Measurements from ENCODE around the gene C9orf78.

C9orf78 gene

GRCh38 chr9:129873563-129874190 lies 38.6 kb upstream of the C9orf78 start:
- Histone ChIP-seq H3K27ac (no peak overlapping the region), H3K4me3 (no peak overlapping the region)
- DNase-seq (ENCODE audit: low spot score) = no peak
- TF ChIP-seq, protein P1, sequence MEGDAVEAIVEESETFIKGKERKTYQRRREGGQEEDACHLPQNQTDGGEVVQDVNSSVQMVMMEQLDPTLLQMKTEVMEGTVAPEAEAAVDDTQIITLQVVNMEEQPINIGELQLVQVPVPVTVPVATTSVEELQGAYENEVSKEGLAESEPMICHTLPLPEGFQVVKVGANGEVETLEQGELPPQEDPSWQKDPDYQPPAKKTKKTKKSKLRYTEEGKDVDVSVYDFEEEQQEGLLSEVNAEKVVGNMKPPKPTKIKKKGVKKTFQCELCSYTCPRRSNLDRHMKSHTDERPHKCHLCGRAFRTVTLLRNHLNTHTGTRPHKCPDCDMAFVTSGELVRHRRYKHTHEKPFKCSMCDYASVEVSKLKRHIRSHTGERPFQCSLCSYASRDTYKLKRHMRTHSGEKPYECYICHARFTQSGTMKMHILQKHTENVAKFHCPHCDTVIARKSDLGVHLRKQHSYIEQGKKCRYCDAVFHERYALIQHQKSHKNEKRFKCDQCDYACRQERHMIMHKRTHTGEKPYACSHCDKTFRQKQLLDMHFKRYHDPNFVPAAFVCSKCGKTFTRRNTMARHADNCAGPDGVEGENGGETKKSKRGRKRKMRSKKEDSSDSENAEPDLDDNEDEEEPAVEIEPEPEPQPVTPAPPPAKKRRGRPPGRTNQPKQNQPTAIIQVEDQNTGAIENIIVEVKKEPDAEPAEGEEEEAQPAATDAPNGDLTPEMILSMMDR (IDR thresholded peaks at IDR 0.05) = no peak

DNA sequence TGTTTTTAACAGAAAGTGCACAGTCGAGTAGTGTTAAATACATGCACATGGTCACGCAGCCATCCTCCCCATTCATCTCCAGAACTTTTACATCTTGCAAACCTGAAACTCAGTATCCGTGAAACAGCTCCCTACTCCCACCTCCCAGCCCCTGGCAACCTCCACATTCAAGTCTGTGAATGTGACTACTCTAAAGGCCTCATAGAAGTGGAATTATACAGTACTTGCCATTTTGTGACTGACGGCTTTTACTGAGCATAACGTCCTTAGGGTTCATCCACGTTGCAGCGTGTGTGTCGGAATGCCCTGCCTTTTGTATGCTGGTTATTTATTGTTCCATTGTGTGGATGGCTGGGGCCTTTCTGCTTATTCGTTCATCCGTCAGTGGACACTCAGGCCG lies 36.0 kb upstream of the C9orf78 start:
- no peak overlapping the region for H3K27ac ChIP-seq
- TF ChIP-seq, protein P1 (IDR thresholded peaks at IDR 0.05) = no peak
- no peak for DNase-seq (ENCODE audit: low spot score)
- H3K4me3 ChIP-seq = no peak overlapping the region

GRCh38 chr9:129869585-129870501 lies 34.8 kb upstream of the C9orf78 start:
- TF ChIP-seq, protein P1 (IDR thresholded peaks at IDR 0.05) = no peak
- no peak overlapping the region for H3K27ac ChIP-seq
- H3K4me3 ChIP-seq = no peak overlapping the region
- DNase-seq (ENCODE audit: low spot score) = no peak

DNA sequence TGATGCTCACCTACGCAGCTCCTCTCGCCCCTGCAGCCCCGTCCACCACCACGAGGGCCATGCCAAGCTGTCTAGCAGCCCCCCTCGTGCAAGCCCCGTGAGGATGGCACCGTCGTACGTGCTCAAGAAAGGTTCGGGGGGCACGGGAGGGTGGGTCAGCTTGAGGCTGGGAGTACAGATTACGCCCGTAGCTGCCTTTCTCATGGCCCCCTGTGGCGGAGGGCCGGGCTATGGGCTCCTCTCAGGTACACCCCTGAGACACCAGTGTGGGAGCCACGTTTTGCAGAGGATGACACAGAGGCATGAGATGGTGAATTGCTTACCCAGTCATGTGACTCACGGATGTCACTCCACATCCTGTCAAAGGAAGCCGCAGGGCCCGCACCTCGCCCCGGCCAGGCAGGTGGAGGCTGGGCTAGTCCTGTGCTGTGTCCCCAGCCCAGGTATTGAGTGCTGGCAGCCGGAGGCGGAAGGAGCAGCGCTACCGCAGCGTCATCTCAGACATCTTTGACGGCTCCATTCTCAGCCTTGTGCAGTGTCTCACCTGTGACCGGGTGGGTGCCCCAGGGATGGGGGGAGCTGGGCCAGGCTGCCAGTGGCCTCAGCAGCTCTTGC lies 33.9 kb upstream of the C9orf78 start:
- TF ChIP-seq, protein P1 (IDR thresholded peaks at IDR 0.05) = no peak
- H3K27ac ChIP-seq = no peak overlapping the region
- no peak for DNase-seq (ENCODE audit: low spot score)
- H3K4me3 ChIP-seq = no peak overlapping the region

DNA sequence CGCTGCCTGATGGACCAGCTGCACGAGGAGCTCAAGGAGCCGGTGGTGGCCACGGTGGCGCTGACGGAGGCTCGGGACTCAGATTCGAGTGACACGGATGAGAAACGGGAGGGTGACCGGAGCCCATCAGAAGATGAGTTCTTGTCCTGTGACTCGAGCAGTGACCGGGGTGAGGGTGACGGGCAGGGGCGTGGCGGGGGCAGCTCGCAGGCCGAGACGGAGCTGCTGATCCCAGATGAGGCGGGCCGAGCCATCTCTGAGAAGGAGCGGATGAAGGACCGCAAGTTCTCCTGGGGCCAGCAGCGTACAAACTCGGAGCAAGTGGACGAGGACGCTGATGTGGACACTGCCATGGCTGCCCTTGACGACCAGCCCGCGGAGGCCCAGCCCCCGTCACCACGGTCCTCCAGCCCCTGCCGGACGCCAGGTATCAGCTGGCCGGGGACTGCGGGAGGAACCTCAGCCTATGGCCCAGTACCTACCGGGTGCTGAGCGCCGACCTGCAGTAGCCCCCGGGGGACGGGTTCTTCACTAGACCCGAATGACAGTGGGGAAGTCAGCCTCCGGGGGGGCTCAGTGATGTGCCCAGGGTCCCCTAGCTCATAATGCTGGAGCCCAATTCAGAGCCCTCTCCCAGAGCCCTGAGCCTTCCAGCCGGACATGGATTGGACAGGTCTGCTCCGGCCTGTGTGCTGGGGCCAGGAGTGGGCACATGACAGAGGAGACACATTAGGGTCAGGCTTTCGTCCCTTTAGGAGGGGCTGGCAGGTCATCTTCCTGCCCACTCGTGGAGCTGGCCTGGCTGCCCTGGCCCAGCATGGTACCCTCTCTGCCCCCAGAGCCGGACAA lies 33.2 kb upstream of the C9orf78 start:
- no peak for DNase-seq (ENCODE audit: low spot score)
- H3K4me3 ChIP-seq = no peak overlapping the region
- TF ChIP-seq, protein P1 (IDR thresholded peaks at IDR 0.05) = no peak
- H3K27ac ChIP-seq = no peak overlapping the region

DNA sequence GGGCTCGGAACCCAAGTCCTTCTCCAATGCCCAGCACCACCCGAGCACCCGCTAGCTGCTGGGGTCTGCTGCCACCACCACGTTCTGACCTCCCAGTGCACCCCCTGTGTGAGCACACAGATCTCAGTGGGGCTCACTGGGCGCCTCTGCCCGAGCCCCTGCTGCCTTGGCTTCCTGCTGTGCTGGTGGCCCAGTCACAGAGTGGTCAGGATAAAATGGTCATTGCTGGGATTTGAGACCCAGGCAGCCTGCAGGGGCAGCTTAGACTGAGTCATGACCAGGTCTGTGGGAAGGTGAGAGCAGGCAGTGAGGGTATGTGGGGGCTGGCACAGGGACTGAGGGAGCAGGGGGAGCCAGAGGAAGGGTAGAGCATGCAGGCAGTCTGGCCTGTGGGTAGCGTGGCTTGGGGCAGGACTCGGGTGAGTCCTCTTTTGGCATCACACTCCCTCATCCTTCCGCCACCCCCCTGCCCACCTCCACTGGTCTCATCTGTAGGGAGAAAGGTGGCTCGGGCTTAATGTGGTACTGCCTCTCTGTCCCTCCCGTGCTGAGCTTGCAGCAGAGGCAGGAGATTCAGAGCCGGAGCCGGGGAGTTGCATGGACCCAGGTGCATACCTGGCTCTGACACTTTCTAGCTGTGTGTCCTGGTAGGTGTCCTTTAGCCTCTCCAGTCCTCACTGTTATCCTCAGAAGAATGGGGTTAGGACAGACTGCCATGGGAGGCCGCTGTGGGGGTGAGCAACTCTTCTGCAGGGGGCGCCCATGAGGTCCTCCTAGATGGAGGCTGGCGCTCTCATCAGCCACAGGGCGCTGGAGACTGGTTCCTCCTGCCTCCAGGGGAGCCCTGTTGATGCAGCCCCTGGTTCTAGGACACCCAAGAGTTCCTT lies 32.3 kb upstream of the C9orf78 start:
- Histone ChIP-seq H3K27ac (no peak overlapping the region), H3K4me3 (no peak overlapping the region)
- DNase-seq (ENCODE audit: low spot score) = no peak
- TF ChIP-seq, protein P1 (IDR thresholded peaks at IDR 0.05) = no peak

Data from coronary artery (tissue), 2 donors.